ENCODE results near the gene DHDH.
A peak's percentile ranks its signal among the peaks of the same experiment; 100 is the strongest.
"Not testable (repeated sequence)": the region's sequence is repeated elsewhere in the genome, so short reads cannot be mapped to it uniquely, and the experiment has no call there.

The DHDH gene

DNA sequence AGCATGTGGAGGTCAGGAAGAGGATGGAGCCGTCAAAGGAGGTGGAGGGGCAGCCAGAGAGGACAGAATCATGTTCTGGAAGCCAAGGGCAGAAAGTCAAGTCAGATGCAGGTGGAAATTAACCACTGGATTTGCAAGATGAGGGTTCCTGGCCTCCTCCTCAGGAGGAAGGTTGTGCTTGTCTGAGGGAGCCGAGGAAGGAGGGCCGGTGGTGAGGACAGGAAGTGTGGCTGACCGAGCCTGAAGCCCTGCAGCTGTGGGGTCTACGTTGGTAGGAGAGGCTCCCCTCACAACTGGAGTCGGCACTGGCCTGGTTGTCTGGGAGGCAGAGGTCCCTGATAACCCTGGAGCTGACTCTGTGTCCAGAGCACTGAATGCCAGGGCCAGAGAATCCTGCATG, 15.4 kb upstream of the DHDH start:
- DNase-seq = no peak

DNA sequence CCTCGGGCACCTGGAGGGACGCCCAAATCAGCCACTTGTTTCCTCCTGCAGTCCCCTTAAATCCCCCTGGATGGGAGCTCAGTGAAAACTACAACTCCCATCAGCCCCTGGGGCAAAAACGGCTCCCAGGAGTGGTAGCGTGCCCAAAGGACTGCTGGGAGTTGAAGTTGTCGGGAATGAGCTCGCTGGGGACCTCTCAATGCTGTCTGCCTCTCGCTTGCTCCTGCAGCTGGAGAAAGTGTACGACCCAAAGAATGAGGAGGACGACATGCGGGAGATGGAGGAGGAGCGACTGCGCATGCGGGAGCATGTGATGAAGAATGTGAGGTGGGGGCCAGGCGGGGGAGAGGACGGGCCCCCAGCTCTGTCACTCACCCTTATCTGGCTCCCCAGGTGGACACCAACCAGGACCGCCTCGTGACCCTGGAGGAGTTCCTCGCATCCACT, 14.7 kb upstream of the DHDH start:
- no peak for DNase-seq

DNA sequence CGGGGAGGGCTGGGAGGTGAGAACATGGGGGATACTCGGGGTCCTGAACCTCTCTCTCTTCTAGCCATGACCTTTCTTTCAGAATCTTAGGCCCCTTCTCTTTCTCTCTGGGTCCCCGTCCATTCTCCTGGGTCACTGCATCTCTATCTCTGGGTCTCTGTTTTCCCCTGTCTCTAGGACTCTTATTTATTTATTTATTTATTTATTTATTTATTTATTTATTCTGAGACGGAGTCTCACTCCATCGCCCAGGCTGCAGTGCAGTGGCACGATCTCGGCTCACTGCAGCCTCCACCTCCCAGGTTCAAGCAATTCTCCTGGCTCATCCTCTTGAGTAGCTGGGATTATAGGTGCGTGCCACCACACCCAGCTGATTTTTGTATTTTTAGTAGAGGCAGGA, 14.2 kb upstream of the DHDH start:
- DNase-seq = not testable (repeated sequence)

DNA sequence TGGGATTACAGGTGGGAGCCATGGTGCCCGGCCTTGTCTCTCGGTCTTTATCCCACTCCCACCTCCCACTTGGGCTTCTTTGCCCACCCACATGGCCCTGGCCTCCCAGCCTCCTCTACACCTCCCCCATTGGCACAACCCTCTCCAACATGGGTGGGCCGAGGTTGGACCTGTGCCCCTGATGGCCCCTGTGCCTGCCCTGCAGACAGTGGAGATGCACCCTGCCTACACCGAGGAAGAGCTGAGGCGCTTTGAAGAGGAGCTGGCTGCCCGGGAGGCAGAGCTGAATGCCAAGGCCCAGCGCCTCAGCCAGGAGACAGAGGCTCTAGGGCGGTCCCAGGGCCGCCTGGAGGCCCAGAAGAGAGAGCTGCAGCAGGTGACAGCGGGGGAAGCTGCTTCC, 12.6 kb upstream of the DHDH start:
- no peak for DNase-seq

DNA sequence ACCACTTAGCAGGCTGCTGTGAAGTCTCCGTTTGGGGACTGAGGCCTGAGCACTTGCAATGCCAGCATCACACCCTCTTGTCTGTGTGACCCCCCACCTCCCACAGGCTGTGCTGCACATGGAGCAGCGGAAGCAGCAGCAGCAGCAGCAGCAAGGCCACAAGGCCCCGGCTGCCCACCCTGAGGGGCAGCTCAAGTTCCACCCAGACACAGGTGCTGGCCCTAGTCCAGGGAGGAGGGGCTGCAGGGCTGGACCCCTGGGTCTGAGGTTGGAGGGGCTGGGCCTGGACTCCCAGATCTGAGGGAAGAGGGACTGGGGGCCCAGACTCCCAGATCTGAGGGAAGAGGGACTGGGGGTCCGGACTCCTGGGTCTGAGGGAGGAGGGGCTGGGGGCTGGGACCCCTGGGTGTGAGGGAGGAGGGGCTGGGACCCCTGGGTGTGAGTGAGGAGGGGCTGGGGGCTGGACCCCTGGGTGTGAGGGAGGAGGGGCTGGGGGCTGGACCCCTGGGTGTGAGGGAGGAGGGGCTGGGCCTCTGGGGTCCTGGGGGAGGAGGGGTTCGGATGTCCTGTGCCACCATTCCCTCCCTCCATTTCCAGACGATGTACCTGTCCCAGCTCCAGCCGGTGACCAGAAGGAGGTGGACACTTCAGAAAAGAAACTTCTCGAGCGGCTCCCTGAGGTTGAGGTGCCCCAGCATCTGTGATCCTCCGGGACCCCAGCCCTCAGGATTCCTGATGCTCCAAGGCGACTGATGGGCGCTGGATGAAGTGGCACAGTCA, 11.6 kb upstream of the DHDH start:
- no peak for DNase-seq

DNA sequence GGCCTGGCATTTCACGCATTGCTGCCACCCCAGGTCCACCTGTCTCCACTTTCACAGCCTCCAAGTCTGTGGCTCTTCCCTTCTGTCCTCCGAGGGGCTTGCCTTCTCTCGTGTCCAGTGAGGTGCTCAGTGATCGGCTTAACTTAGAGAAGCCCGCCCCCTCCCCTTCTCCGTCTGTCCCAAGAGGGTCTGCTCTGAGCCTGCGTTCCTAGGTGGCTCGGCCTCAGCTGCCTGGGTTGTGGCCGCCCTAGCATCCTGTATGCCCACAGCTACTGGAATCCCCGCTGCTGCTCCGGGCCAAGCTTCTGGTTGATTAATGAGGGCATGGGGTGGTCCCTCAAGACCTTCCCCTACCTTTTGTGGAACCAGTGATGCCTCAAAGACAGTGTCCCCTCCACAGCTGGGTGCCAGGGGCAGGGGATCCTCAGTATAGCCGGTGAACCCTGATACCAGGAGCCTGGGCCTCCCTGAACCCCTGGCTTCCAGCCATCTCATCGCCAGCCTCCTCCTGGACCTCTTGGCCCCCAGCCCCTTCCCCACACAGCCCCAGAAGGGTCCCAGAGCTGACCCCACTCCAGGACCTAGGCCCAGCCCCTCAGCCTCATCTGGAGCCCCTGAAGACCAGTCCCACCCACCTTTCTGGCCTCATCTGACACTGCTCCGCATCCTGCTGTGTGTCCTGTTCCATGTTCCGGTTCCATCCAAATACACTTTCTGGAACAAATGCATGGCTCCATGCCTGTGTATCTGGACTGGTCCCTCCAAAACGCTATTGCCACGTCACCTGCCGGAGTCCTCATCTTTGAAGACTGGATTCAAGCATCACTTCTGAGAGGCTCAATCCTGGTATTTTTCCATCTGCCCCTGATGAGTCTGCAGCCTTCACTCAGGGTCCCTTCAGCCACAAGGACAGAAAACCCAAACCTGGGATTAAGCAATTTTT, 10.7 kb upstream of the DHDH start:
- no peak for DNase-seq

DNA sequence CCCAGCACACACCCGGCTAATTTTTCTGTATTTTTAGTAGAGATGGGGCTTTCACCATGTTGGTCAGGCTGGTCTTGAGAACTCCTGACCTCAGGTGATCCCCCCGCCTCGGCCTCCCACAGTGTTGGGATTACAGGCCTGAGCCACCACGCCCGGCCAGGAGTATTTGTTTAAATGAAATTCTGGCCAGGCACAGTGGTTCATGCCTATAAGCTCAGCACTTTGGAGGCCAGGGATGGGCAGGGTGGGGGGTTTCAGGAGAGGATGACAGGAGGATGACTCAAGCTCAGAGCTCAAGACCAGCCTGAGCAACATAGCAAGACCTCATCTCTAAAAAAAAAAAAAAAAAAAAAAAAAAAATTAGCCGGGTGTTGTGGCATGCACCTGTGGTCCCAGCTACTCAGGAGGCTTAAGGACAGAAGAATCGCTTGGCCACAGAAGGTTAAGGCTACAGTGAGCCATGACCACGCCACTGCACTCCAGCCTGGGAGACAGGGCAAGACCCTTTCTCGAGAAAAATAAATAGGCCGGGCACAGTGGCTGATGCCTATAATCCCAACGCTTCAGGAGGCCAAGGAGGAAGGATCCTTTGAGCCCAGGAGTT, 8.2 kb upstream of the DHDH start:
- DNase-seq = no peak

DNA sequence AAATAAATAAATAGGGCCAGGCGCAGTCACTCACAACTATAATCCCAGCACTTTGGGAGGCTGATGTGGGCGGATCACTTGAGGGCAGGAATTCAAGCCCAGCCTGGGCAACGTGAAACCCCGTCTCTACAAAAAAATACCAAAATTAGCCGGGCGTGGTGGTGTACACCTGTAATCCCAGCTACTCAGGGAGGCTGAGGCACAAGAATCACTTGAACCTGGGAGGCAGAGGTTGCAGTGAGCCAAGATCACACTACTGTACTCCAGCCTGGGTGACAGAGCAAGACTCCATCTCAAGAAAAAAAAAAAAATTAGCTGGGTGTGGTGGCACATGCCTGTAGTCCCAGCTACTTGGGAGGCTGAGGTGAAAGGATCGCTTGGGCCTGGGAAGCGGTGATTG, 7.6 kb upstream of the DHDH start:
- not testable (repeated sequence) for DNase-seq

DNA sequence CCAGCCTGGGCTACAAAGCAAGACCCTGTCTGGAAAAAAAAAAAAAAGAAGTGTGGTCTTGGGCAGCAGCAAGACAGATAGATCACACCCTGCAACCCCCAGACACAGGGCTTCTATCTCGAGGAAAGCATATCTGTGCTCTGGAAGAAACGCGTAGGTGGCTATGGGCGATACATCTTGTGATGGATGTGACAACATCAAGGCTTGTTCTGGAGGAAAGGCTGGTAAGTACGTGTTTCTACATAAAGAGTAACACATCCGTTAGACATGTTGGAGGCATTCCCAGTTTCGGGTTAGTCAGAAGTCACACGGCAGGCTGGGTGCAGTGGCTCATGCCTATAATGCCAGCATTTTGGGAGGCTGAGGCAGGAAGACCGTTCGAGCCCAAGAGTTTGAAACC, 6.6 kb upstream of the DHDH start:
- peak in 1 of 2 experiments; percentile 3 for DNase-seq

DNA sequence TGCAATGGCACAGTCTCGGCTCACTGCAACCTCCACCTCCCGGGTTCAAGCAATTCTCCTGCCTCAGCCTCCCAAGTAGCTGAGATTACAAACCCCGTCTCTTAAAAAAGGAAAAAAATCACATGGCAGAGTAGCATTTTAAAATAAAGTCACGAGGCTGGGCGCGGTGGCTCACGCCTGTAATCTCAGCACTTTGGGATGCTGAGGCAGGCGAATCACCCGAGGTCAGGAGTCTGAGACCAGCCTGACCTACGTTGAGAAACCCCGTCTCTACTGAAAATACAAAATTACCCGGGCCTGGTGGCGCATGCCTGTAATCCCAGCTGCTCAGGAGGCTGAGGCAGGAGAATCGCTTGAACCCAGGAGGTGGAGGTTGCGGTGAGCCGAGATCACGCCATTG, 5.8 kb upstream of the DHDH start:
- DNase-seq = not testable (repeated sequence)

DNA sequence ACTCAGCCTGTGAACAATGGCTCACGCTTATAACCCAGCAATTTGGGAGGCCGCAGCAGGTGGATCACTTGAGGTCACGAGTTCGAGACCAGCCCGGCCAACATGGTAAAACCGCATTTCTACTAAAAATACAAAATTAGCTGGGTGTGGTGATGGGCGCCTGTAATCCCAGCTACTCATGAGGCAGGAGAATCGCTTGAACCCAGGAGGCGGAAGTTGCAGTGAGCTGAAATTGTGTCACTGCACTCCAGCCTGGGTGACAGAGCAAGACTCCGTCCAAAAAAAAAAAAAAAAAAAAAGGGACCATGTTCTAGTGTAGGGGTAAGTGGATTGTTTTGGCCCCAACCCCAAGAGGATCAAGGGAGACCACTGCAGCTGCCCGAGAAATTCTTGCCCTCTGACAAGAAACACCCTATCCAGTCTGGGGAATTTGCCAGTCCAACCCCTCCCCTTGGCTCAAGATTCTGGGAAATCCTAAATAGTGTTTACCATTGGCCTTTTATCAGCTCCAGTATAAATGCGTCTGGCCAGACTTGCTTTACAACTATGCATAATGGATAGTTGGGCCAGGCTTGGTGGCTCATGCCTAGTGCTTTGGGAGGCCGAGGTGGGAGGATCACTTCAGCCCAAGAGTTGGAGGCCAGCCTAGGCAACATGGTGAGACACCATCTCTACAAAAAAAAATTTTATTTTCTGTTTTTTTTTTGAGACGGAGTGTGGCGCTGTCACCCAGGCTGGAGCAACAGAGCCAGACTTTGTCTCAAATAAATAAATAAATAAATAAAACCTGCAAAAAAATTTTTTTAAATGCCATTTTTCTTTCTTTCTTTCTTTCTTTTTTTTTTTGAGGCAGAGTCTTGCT, 5.1 kb upstream of the DHDH start:
- no peak for DNase-seq

DNA sequence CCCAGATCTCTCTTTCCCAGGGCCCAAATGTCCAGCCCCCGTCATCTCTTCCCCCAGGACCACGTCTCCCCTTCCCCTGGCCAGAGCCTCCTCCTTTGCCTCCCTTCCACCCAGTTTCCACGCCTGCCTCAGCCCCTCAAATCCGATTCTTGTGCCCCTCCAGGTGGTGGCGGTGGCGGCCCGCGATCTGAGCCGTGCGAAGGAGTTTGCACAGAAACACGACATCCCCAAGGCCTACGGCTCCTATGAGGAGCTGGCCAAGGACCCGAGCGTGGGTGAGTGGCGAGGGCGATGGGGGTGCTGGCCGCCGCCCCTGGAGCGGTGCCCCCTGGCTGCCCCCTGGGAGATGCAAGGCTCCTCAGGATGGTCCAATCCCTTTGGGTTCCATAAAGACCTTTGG, 1.3 kb downstream of the DHDH start:
- DNase-seq = no peak

DNA sequence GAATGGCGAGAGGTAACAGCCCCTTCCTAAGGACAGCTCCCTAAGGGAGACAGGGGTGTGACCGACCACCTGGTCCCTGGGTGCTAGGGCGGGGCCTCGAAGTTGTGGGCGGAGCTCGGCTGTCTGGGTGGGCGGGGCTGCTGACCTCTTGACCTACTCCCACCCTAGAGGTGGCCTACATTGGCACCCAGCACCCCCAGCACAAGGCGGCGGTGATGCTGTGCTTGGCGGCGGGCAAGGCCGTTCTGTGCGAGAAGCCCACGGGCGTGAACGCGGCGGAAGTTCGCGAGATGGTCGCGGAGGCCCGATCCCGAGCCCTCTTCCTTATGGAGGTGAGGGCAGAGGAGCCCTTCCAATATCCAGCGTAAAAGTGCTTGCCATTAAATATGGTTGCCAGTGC, 2.4 kb downstream of the DHDH start:
- DNase-seq = no peak

DNA sequence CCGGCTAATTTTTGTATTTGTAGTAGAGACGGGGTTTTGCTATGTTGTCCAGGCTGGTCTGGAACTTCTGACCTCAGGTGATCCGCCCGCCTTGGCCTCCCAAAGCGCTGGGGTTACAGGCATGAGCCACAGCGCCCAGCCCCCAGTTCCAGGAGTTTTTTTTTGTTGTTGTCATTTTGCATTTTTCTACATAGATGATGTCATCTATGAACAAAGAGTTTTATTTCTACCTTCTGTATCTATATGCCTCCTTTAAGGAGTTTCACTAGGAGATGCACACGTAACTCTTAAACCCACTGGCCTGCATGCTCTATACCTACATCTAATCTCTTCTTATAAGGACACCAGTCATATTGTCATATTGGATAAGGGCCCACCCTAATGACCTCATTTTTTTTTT, 4.8 kb downstream of the DHDH start:
- no peak for DNase-seq

DNA sequence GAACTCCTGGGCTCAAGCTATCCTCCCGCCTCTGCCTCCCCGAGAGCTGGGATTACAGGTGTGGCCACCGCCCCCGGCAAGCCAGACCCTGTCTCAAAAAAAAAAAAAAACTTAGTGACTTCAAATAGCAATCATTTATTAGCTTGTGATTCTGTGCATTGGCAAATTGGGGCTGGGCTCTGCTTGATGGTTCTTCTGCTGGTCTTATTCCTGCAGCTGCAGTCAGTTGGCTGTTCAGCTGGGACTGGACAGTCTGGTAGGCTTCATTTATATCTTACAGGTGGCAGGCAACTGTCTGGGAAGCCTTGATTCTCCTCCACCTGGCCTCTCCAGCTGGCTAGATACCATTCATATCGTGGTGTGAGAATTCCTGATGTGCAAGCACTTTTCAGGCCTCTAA, 7.4 kb downstream of the DHDH start:
- DNase-seq = no peak

DNA sequence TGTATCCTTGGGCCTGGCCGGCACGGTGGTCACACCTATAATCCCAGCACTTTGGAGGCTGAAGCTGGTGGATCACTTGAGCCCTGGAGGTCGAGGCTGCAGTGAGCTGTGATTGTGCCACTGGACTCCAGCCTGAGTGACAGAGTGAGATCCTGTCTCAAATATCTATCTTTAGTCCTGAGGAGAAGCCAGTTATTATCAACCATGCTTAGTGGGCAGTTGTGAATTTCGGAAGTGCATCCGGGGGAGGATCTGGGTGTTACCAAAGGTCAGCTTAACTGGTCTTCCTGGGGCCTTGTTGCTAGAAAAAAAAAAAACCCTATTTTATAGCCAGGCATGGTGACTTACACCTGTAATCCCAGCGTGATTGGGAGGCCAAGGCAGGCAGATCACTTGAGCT, 9.6 kb downstream of the DHDH start:
- no peak for DNase-seq

DNA sequence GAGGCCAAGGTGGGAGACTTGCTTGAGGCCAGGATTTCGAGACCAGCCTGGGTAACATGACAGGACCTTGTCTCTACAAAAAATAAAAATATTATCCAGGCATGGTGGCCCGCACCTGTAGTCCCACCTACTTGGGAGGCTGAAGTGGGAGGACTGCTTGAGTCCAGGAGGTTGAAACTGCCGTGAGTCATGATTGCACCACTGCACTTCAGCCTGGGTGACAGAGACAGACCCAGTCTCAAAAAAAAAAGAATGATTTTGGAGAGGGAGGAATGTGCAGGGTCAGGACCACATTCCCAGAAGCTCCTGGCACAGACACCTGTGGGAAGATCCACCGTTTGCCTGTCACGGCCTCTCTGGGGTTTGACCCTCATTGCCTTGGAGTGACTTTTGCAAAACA, 11.9 kb downstream of the DHDH start:
- DNase-seq = no peak

DNA sequence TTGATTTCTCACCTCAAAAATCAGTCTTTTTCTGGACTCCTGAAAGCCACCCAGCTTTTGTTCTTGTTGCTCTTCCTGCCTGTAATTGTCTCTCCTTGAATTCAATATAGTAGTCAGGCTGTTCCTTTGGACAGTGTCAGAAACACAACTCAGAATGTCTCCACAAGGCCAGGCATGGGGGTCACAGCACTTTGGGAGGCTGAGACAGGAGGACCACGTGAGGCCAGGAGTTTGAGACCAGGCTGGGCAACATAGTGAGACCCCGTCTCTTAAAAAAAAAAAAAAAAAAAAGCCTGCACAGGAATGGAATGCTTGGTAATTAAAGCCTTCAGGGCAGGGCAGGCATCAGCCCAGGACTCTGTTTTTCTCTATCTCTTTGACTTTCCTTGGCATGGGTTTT, 12.3 kb downstream of the DHDH start:
- no peak for DNase-seq

DNA sequence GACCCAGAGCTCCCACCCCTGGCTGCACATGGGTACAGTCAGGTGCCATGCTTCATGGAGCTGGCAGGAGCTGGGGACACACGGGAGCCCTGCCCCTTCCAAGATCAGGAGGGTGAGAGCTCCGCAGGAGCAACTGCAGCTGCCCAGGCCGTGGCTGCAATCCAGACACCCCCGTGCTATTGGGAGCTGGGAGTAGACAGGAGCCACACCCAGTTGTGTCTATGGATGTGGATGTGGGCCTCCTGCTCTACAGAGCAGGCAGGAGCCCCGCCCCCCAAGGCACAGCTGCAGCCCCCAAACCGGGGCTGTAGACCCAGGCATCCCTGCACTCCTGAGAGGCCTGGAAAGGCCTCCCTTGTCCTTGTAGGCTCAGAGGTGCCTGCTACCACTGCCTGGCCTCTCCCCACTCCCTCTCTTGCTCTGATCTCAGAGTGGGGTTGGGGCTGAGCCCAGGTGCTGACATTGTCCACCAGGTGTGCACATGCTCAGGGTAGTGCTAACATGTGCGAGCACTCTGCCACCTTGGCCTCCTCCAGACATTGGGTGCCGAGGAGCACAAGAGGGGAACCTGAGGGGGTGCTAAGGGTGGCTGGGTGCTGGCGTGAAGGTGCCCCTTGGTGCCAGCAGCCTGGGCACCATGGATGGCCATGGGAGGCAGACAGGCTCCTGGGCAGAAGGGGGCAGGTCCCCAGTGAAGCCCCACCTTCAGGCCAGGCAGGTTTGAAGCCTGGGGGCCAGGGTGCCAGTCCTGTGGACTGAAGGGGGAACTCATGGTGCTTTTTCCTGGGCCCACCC, 13.2 kb downstream of the DHDH start:
- DNase-seq = no peak

DNA sequence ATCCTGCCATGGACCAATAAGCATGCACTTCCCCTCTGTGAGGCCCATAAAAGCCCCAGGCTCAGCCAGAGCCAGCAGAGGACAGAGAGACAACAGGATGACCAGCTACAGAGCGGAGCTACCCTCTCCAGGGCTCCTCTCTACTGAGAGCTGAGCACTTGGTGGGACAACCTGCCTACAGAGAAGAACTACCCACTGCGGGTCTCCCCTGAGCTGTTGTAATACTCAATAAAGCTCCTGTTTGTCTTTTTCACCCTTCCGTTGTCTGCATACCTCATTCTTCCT, 13.7 kb downstream of the DHDH start:
- DNase-seq = no peak

DNA sequence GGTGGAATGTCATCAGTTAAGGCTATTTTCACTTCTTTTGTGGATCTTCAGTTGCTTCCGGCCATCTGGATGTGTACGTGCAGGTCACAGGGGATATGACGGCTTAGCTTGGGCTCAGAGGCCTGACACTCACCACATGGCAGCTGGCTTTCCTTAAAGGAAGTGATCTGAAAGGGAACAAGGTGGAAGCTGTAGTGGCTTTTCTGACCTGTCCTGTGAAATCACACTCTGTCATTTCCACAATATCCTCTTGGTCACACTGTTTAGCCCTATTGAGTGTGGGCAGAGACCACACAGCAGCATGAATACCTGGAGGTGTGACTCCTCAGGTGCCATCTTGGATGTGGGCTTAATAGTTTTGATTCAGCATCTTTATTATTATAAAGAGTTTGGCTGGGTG, 16.7 kb downstream of the DHDH start:
- no peak for DNase-seq
